ENCODE data around the gene SYNDIG1.

SYNDIG1 gene

GRCh38 chr20:24681634-24682495 lies 212.4 kb downstream of the SYNDIG1 start:
- no peak overlapping the region for H3K27ac ChIP-seq (ENCODE audit: low read depth, low read length)

GRCh38 chr20:24682496-24682985 lies 213.1 kb downstream of the SYNDIG1 start:
- no peaks in the 10 kb centered on the region for H3K4me1 ChIP-seq (ENCODE audit: control insufficient read depth, insufficient read depth, low read length)
- H3K36me3 ChIP-seq (ENCODE audit: control insufficient read depth, insufficient read depth, low read length): no peaks in the 10 kb centered on the region
- no peak overlapping the region for H3K9ac ChIP-seq (ENCODE audit: low read depth, low read length)
- no peak overlapping the region for H3K4me3 ChIP-seq (ENCODE audit: low read depth, low read length)
- no peaks in the 10 kb centered on the region; the same call in 1 of the 2 replicates for H3K9me3 ChIP-seq (ENCODE audit: control insufficient read depth, insufficient read depth, low read length)
- H3K27ac ChIP-seq (ENCODE audit: low read depth, low read length): no peak overlapping the region
- no peaks in the 10 kb centered on the region for H3K27me3 ChIP-seq (ENCODE audit: control insufficient read depth, insufficient read depth, low read length)

More at GRCh38 chr20:24681634-24682495, 212.4 kb downstream of the SYNDIG1 start:
- H3K9me3 ChIP-seq (ENCODE audit: control insufficient read depth, insufficient read depth, low read length): no peaks in the 10 kb centered on the region
- no peaks in the 10 kb centered on the region for H3K4me1 ChIP-seq (ENCODE audit: control insufficient read depth, insufficient read depth, low read length)
- H3K9ac ChIP-seq (ENCODE audit: low read depth, low read length): no peak overlapping the region
- no peaks in the 10 kb centered on the region for H3K36me3 ChIP-seq (ENCODE audit: control insufficient read depth, insufficient read depth, low read length)
- H3K27me3 ChIP-seq (ENCODE audit: control insufficient read depth, insufficient read depth, low read length): no peaks in the 10 kb centered on the region
- no peak overlapping the region for H3K4me3 ChIP-seq (ENCODE audit: low read depth, low read length)

GRCh38 chr20:24683676-24684075 lies 214.2 kb downstream of the SYNDIG1 start:
- H3K27me3 ChIP-seq (ENCODE audit: control insufficient read depth, insufficient read depth, low read length): no peaks in the 10 kb centered on the region
- H3K4me3 ChIP-seq (ENCODE audit: low read depth, low read length): no peak overlapping the region
- no peaks in the 10 kb centered on the region; the same call in 1 of the 2 replicates for H3K9me3 ChIP-seq (ENCODE audit: control insufficient read depth, insufficient read depth, low read length)
- no peaks in the 10 kb centered on the region for H3K4me1 ChIP-seq (ENCODE audit: control insufficient read depth, insufficient read depth, low read length)
- H3K9ac ChIP-seq (ENCODE audit: low read depth, low read length): no peak overlapping the region
- no peaks in the 10 kb centered on the region for H3K36me3 ChIP-seq (ENCODE audit: control insufficient read depth, insufficient read depth, low read length)
- no peak overlapping the region for H3K27ac ChIP-seq (ENCODE audit: low read depth, low read length)

GRCh38 chr20:24684421-24684871 lies 215.0 kb downstream of the SYNDIG1 start:
- Histone ChIP-seq H3K9ac (ENCODE audit: low read depth, low read length) (no peak overlapping the region), H3K27ac (ENCODE audit: low read depth, low read length) (no peak overlapping the region), H3K9me3 (ENCODE audit: control insufficient read depth, insufficient read depth, low read length) (no peaks in the 10 kb centered on the region; the same call in 1 of the 2 replicates), H3K36me3 (ENCODE audit: control insufficient read depth, insufficient read depth, low read length) (no peaks in the 10 kb centered on the region), H3K4me1 (ENCODE audit: control insufficient read depth, insufficient read depth, low read length) (no peaks in the 10 kb centered on the region), H3K27me3 (ENCODE audit: control insufficient read depth, insufficient read depth, low read length) (no peaks in the 10 kb centered on the region), H3K4me3 (ENCODE audit: low read depth, low read length) (no peak overlapping the region)

- Histone ChIP-seq H3K4me1 (ENCODE audit: control insufficient read depth, insufficient read depth, low read length) (no peaks in the 10 kb centered on the region), H3K27me3 (ENCODE audit: control insufficient read depth, insufficient read depth, low read length) (no peaks in the 10 kb centered on the region), H3K4me3 (ENCODE audit: low read depth, low read length) (no peak overlapping the region), H3K9me3 (ENCODE audit: control insufficient read depth, insufficient read depth, low read length) (no peaks in the 10 kb centered on the region; the same call in 1 of the 2 replicates), H3K9ac (ENCODE audit: low read depth, low read length) (no peak overlapping the region), H3K36me3 (ENCODE audit: control insufficient read depth, insufficient read depth, low read length) (no peaks in the 10 kb centered on the region), H3K27ac (ENCODE audit: low read depth, low read length) (no peak overlapping the region)
These were observed 215.7 kb downstream of the SYNDIG1 start for GRCh38 chr20:24684956-24685691.

GRCh38 chr20:24685736-24686135 lies 216.3 kb downstream of the SYNDIG1 start:
- H3K27me3 ChIP-seq (ENCODE audit: control insufficient read depth, insufficient read depth, low read length): no peaks in the 10 kb centered on the region
- H3K27ac ChIP-seq (ENCODE audit: low read depth, low read length): no peak overlapping the region
- no peaks in the 10 kb centered on the region for H3K4me1 ChIP-seq (ENCODE audit: control insufficient read depth, insufficient read depth, low read length)
- H3K9me3 ChIP-seq (ENCODE audit: control insufficient read depth, insufficient read depth, low read length): no peaks in the 10 kb centered on the region; the same call in 1 of the 2 replicates
- H3K9ac ChIP-seq (ENCODE audit: low read depth, low read length): no peak overlapping the region
- H3K36me3 ChIP-seq (ENCODE audit: control insufficient read depth, insufficient read depth, low read length): no peaks in the 10 kb centered on the region
- no peak overlapping the region for H3K4me3 ChIP-seq (ENCODE audit: low read depth, low read length)

GRCh38 chr20:24686156-24686555 lies 216.7 kb downstream of the SYNDIG1 start:
- no peak overlapping the region for H3K4me3 ChIP-seq (ENCODE audit: low read depth, low read length)
- no peaks in the 10 kb centered on the region; the same call in 1 of the 2 replicates for H3K9me3 ChIP-seq (ENCODE audit: control insufficient read depth, insufficient read depth, low read length)
- no peaks in the 10 kb centered on the region for H3K36me3 ChIP-seq (ENCODE audit: control insufficient read depth, insufficient read depth, low read length)
- no peaks in the 10 kb centered on the region for H3K27me3 ChIP-seq (ENCODE audit: control insufficient read depth, insufficient read depth, low read length)
- no peak overlapping the region for H3K9ac ChIP-seq (ENCODE audit: low read depth, low read length)
- no peak overlapping the region for H3K27ac ChIP-seq (ENCODE audit: low read depth, low read length)
- no peaks in the 10 kb centered on the region for H3K4me1 ChIP-seq (ENCODE audit: control insufficient read depth, insufficient read depth, low read length)

- Histone ChIP-seq H3K36me3 (ENCODE audit: control insufficient read depth, insufficient read depth, low read length) (no peaks in the 10 kb centered on the region), H3K27me3 (ENCODE audit: control insufficient read depth, insufficient read depth, low read length) (no peaks in the 10 kb centered on the region), H3K27ac (ENCODE audit: low read depth, low read length) (no peak overlapping the region)
These were observed 221.0 kb downstream of the SYNDIG1 start for GRCh38 chr20:24690408-24690807.

GRCh38 chr20:24691901-24692351 lies 222.5 kb downstream of the SYNDIG1 start:
- no peaks in the 10 kb centered on the region; the same call in 1 of the 2 replicates for H3K9me3 ChIP-seq (ENCODE audit: control insufficient read depth, insufficient read depth, low read length)
- H3K9ac ChIP-seq (ENCODE audit: low read depth, low read length): no peak overlapping the region
- H3K4me1 ChIP-seq (ENCODE audit: control insufficient read depth, insufficient read depth, low read length): no peaks in the 10 kb centered on the region
- no peak overlapping the region for H3K27ac ChIP-seq (ENCODE audit: low read depth, low read length)
- no peaks in the 10 kb centered on the region for H3K27me3 ChIP-seq (ENCODE audit: control insufficient read depth, insufficient read depth, low read length)
- H3K4me3 ChIP-seq (ENCODE audit: low read depth, low read length): no peak overlapping the region
- no peaks in the 10 kb centered on the region for H3K36me3 ChIP-seq (ENCODE audit: control insufficient read depth, insufficient read depth, low read length)

More at GRCh38 chr20:24690408-24690807, 221.0 kb downstream of the SYNDIG1 start:
- no peak overlapping the region for H3K4me3 ChIP-seq (ENCODE audit: low read depth, low read length)
- no peaks in the 10 kb centered on the region for H3K4me1 ChIP-seq (ENCODE audit: control insufficient read depth, insufficient read depth, low read length)
- H3K9ac ChIP-seq (ENCODE audit: low read depth, low read length): no peak overlapping the region
- no peaks in the 10 kb centered on the region; the same call in 1 of the 2 replicates for H3K9me3 ChIP-seq (ENCODE audit: control insufficient read depth, insufficient read depth, low read length)

GRCh38 chr20:24692446-24693200 lies 223.2 kb downstream of the SYNDIG1 start:
- H3K4me1 ChIP-seq (ENCODE audit: control insufficient read depth, insufficient read depth, low read length): no peaks in the 10 kb centered on the region
- H3K9ac ChIP-seq (ENCODE audit: low read depth, low read length): no peak overlapping the region; the same call in 1 of the 2 replicates
- no peaks in the 10 kb centered on the region for H3K27me3 ChIP-seq (ENCODE audit: control insufficient read depth, insufficient read depth, low read length)
- H3K36me3 ChIP-seq (ENCODE audit: control insufficient read depth, insufficient read depth, low read length): no peaks in the 10 kb centered on the region
- H3K4me3 ChIP-seq (ENCODE audit: low read depth, low read length): no peak overlapping the region
- no peak overlapping the region for H3K27ac ChIP-seq (ENCODE audit: low read depth, low read length)
- H3K9me3 ChIP-seq (ENCODE audit: control insufficient read depth, insufficient read depth, low read length): no peaks in the 10 kb centered on the region; the same call in 1 of the 2 replicates
